Neutrophil (primary cell): ENCODE results near the gene PACSIN1.

Experiments
- H3K27ac ChIP-seq: fragments of 200-600 bp; sonication (generic); 2 replicates; pipeline ENCODE4 v1.5.1; 2016; ENCODE audit warnings: mild to moderate bottlenecking, moderate library complexity
- H3K27me3 ChIP-seq: fragments of 200-600 bp; sonication (generic); 2 replicates; pipeline ENCODE4 v1.6.0; 2016; ENCODE audit warnings: mild to moderate bottlenecking
- H3K36me3 ChIP-seq: fragments of 200-600 bp; sonication (generic); 2 replicates; pipeline ENCODE4 v1.5.1; 2017
- H3K4me1 ChIP-seq, 2 experiments: fragments of 200-600 bp in 1 of 2; sonication (generic) in 1 of 2; 1 replicate in 1 of 2; 2 replicates in 1 of 2; pipeline versions ENCODE4 v1.5.1 to v1.6.1; 2013 to 2016; ENCODE audit warnings: low read depth in 1 of 2, low read length in 1 of 2, mild to moderate bottlenecking in 1 of 2, moderate library complexity in 1 of 2; ENCODE audit not compliant: control insufficient read depth in 1 of 2, insufficient read depth in 1 of 2
- H3K4me3 ChIP-seq, 2 experiments: fragments of 200-600 bp in 1 of 2; sonication (generic) in 1 of 2; 1 replicate in 1 of 2; 2 replicates in 1 of 2; pipeline ENCODE4 v1.5.1; 2013 to 2016; ENCODE audit warnings: low read depth in 1 of 2, low read length in 1 of 2, mild to moderate bottlenecking in 1 of 2, moderate library complexity in 1 of 2
- H3K9me3 ChIP-seq: fragments of 200-600 bp; sonication (generic); 2 replicates; pipeline ENCODE4 v1.5.1; 2016
- TF ChIP-seq, protein P1 (sequence below): fragments of 200-600 bp; sonication (generic); IDR thresholded peaks from 2 replicates; pipeline ENCODE4 v1.5.1; 2016; ENCODE audit warnings: antibody characterized with exemption

Gene PACSIN1

DNA sequence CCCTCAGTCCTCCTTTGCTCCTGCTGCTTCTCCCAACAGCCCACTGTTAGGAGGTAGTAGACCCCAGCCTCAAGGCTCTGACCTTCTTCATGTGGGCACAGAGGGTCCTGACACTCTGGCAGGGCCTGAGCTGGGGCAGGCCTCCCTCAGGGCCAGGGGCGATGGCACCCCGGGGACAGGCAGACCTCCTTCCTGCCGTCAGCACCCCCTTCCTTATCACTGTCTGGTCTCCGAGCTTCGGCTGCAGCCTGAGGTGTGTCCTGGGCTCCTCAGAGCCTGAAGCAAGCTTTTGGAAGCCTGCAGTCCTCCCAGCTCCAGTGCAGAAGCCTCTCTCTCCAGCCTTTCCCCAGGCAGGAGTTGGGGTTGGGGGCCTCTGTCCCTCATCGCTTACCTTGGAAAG, 68.3 kb downstream of the PACSIN1 start:
- H3K9me3 ChIP-seq = no peaks in the 10 kb centered on the region
- TF ChIP-seq, protein P1, sequence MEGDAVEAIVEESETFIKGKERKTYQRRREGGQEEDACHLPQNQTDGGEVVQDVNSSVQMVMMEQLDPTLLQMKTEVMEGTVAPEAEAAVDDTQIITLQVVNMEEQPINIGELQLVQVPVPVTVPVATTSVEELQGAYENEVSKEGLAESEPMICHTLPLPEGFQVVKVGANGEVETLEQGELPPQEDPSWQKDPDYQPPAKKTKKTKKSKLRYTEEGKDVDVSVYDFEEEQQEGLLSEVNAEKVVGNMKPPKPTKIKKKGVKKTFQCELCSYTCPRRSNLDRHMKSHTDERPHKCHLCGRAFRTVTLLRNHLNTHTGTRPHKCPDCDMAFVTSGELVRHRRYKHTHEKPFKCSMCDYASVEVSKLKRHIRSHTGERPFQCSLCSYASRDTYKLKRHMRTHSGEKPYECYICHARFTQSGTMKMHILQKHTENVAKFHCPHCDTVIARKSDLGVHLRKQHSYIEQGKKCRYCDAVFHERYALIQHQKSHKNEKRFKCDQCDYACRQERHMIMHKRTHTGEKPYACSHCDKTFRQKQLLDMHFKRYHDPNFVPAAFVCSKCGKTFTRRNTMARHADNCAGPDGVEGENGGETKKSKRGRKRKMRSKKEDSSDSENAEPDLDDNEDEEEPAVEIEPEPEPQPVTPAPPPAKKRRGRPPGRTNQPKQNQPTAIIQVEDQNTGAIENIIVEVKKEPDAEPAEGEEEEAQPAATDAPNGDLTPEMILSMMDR = no peak
- H3K27me3 ChIP-seq = peaks cover 4% of the 10 kb centered on the region

DNA sequence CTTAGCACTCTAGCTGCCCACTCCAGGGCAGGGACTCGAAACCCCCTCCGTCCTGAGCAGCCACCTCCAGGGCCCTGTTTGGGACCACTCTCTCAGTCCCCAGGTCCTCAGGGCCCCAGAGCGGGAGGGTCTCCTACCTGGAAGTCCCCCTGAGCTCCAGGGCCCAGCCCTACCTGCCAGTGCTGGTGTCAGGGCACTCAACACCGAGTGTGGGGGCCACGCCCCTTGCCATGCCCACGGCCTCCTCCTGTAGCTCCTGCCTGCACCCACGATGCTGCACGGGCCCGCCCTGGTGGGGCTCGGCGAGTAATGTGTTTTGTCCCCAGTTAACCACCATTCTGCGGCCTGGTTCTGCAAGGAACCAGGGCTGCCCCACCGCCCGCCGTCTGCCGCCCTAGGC, 68.8 kb downstream of the PACSIN1 start:
- TF ChIP-seq, protein P1 = no peak

More for the DNA sequence above, 68.3 kb downstream of the PACSIN1 start:
- H3K4me3 ChIP-seq = no peak overlapping the region
- H3K27ac ChIP-seq = no peak overlapping the region
- no peaks in the 10 kb centered on the region for H3K36me3 ChIP-seq
- no peaks in the 10 kb centered on the region for H3K4me1 ChIP-seq

DNA sequence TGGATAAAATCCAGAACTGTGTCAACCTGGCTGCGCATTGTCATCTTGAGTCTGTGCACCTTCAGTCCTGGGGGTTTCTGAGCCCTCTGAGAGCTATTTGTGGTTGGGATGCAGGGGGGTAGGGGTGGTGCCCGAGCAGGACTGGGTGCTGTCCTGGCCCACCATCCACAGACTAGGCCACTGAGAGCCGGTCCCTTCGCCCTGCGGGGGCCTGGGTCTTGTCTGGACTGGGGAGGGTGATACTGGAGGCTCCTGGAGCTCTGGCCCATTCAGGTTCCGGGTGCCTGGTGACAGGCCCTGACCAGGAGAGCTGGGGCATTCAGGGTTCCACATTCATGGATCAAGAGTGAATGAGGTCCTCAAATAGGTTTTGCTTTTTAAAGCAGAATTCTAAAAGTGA, 69.3 kb downstream of the PACSIN1 start:
- Histone ChIP-seq H3K36me3 (no peaks in the 10 kb centered on the region), H3K4me3 (no peak overlapping the region), H3K4me1 (no peaks in the 10 kb centered on the region), H3K27me3 (no peaks in the 10 kb centered on the region), H3K27ac (no peak overlapping the region), H3K9me3 (no peaks in the 10 kb centered on the region)
- TF ChIP-seq, protein P1 = no peak

More for the DNA sequence above, 68.8 kb downstream of the PACSIN1 start:
- Histone ChIP-seq H3K36me3 (no peaks in the 10 kb centered on the region), H3K27me3 (peaks cover under 1% of the 10 kb centered on the region), H3K4me3 (no peak overlapping the region), H3K9me3 (no peaks in the 10 kb centered on the region), H3K27ac (no peak overlapping the region), H3K4me1 (no peaks in the 10 kb centered on the region)

DNA sequence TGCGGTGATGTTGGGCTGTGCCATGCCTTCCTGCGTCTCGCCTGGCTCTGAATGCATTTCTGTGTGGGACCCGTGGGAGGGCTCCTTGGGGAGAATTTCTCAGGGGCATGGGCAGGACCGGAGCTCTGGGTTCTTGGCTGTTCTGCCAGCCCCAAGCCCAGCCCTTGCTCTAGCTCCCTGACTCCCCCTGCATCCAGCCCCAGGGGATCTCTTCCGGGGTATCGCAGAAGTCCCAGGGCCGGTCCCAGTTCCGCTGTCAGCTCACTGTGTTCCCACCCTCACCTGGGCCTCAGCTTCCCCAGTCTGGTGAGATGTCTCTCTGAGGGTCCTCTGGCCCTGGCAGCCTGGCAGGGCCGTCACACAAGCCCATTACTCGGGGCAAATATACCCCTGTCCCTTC, 69.8 kb downstream of the PACSIN1 start:
- Histone ChIP-seq H3K4me3 (no peak overlapping the region), H3K36me3 (no peaks in the 10 kb centered on the region), H3K4me1 (no peaks in the 10 kb centered on the region), H3K27ac (no peak overlapping the region), H3K27me3 (no peaks in the 10 kb centered on the region), H3K9me3 (no peaks in the 10 kb centered on the region)
- TF ChIP-seq, protein P1 = no peak

DNA sequence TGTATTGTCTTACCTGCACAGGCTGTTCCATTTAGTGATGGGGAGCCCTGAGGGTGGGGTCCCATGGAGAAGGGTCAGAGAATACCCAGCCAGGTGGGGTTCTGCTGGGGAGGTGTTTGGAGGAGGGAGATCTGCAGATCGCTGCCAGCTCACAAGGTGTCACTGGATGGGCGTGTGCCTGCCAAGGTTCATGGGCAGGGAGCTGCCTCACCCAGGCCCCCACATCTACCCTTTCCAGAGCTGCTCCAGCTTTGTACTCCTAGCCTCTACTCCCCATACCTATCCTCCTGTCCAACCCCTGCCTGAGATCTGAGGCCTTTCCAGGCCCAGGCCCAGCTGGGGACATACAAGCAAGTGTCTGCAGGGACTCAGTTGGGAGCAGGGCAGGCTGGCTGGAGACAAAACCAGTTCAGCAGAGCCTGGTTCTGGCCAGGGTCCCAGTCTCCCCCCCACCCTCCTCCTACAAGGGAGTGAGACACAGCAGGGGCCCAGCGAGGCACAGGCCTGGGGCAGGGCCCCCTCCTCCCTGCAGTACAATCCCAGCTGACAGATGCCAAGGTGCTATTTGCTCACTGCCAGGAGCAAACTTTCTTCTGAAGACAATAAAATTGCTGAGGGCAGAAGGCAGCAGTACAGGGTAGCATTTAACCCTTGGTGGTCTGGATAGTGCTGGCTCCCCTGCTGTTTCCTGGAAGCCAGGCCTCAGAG, 70.5 kb downstream of the PACSIN1 start:
- Histone ChIP-seq H3K27me3 (no peaks in the 10 kb centered on the region), H3K4me3 (no peak overlapping the region), H3K4me1 (no peaks in the 10 kb centered on the region), H3K9me3 (no peaks in the 10 kb centered on the region), H3K27ac (no peak overlapping the region), H3K36me3 (no peaks in the 10 kb centered on the region)
- TF ChIP-seq, protein P1 = no peak
